NCI-H460 (cell line): ENCODE results near the gene AP1S3. TPM values are rescaled to one million over a fixed set of nuclear protein-coding genes. Genes with fewer than 3 reads are reported as not detected.
"Not testable (repeated sequence)": the region's sequence is repeated elsewhere in the genome, so short reads cannot be mapped to it uniquely, and the experiment has no call there.

ENCODE experiments used
- DNase-seq: peaks from one replicate; pipeline ENCODE4 v3.0.0-alpha.2; 2016; ENCODE audit warnings: low read depth; ENCODE audit errors: extremely low read depth
- total RNA-seq: library from RNA; depleted of rRNA; stranded (reverse); fragments of >200 nt; shearing (Covaris generic); gene quantifications from 2 replicates; pipeline ENCODE4 v1.2.3, GENCODE V29; 2014

AP1S3 gene
- total RNA-seq, 1 experiment from 2014 or later, result 13.2 TPM

GRCh38 chr2:223811757-223812156 lies 25.6 kb downstream of the AP1S3 start:
- DNase-seq, result no peak

GRCh38 chr2:223805008-223805407 lies 32.4 kb downstream of the AP1S3 start:
- DNase-seq, result no peak

GRCh38 chr2:223801736-223802135 lies 35.6 kb downstream of the AP1S3 start:
- no peak for DNase-seq

GRCh38 chr2:223800908-223801307 lies 36.5 kb downstream of the AP1S3 start:
- DNase-seq, result no peak

GRCh38 chr2:223797811-223798721 lies 39.3 kb downstream of the AP1S3 start:
- DNase-seq, result peak; percentile 70

- DNase-seq, result no peak
Measured at GRCh38 chr2:223797037-223797436, 40.3 kb downstream of the AP1S3 start.

GRCh38 chr2:223789423-223789822 lies 48.0 kb downstream of the AP1S3 start:
- DNase-seq, result no peak

- DNase-seq, result no peak
Measured at GRCh38 chr2:223788826-223789225, 48.6 kb downstream of the AP1S3 start.

- DNase-seq, result not testable (repeated sequence)
Measured at GRCh38 chr2:223788106-223788505, 49.3 kb downstream of the AP1S3 start.

GRCh38 chr2:223787358-223787757 lies 50.0 kb downstream of the AP1S3 start:
- DNase-seq, result no peak

- DNase-seq, result no peak
Measured at GRCh38 chr2:223786943-223787342, 50.4 kb downstream of the AP1S3 start.

GRCh38 chr2:223786236-223786635 lies 51.1 kb downstream of the AP1S3 start:
- no peak for DNase-seq

- no peak for DNase-seq
Measured at GRCh38 chr2:223784221-223784772, 53.1 kb downstream of the AP1S3 start.

GRCh38 chr2:223782629-223783028 lies 54.8 kb downstream of the AP1S3 start:
- no peak for DNase-seq

- DNase-seq, result no peak
Measured at GRCh38 chr2:223781560-223781959, 55.8 kb downstream of the AP1S3 start.

- DNase-seq, result no peak
Measured at GRCh38 chr2:223779877-223780276, 57.5 kb downstream of the AP1S3 start.

GRCh38 chr2:223774193-223774592 lies 63.2 kb downstream of the AP1S3 start:
- no peak for DNase-seq

- no peak for DNase-seq
Measured at GRCh38 chr2:223772363-223772762, 65.0 kb downstream of the AP1S3 start.

GRCh38 chr2:223771475-223771874 lies 65.9 kb downstream of the AP1S3 start:
- DNase-seq, result no peak

GRCh38 chr2:223768179-223768578 lies 69.2 kb downstream of the AP1S3 start:
- DNase-seq, result no peak

GRCh38 chr2:223767341-223767740 lies 70.0 kb downstream of the AP1S3 start:
- no peak for DNase-seq

- DNase-seq, result no peak
Measured at GRCh38 chr2:223765221-223765785, 72.1 kb downstream of the AP1S3 start.
